H9 (cell line): ENCODE data around the gene NRXN3. TPM values are rescaled to one million over a fixed set of nuclear protein-coding genes. Genes with fewer than 3 reads are reported as not detected.

Experiments
- DNase-seq: peaks from one replicate; pipeline ENCODE4 v3.0.0-alpha.2; 2017
- H2AFZ ChIP-seq: one replicate; pipeline ENCODE4 v1.6.1; 2013; ENCODE audit warnings: mild to moderate bottlenecking, low read length, control low read depth, moderate library complexity
- H2AK5ac ChIP-seq: 2 replicates; pipeline ENCODE4 v1.6.1; 2013; ENCODE audit warnings: low read length, control low read depth, mixed read lengths; ENCODE audit not compliant: insufficient read length
- H2BK120ac ChIP-seq: one replicate; pipeline ENCODE4 v1.6.1; 2013; ENCODE audit warnings: low read depth, mild to moderate bottlenecking, low read length, control low read depth, inconsistent platforms; ENCODE audit not compliant: poor library complexity, severe bottlenecking
- H2BK12ac ChIP-seq: 2 replicates; pipeline ENCODE4 v1.6.1; 2013; ENCODE audit warnings: low read length, control low read depth, mixed read lengths, low read depth; ENCODE audit not compliant: insufficient read length
- H2BK15ac ChIP-seq: 2 replicates; pipeline ENCODE4 v1.6.1; 2013; ENCODE audit warnings: low read depth, low read length, control low read depth
- H2BK20ac ChIP-seq: one replicate; pipeline ENCODE4 v1.6.1; 2013; ENCODE audit warnings: low read depth, mild to moderate bottlenecking, low read length, control low read depth, inconsistent platforms; ENCODE audit not compliant: poor library complexity, severe bottlenecking
- H2BK5ac ChIP-seq: 2 replicates; pipeline ENCODE4 v1.6.1; 2013; ENCODE audit warnings: low read length, control low read depth, mixed read lengths; ENCODE audit not compliant: insufficient read length
- H3K14ac ChIP-seq: 2 replicates; pipeline ENCODE4 v1.6.1; 2013; ENCODE audit warnings: low read length, control low read depth; ENCODE audit not compliant: insufficient read depth
- H3K18ac ChIP-seq: 2 replicates; pipeline ENCODE4 v1.6.1; 2013; ENCODE audit warnings: low read depth, mild to moderate bottlenecking, mixed read lengths, low read length, control low read depth; ENCODE audit not compliant: insufficient read length
- H3K23ac ChIP-seq: 2 replicates; pipeline ENCODE4 v1.6.1; 2013; ENCODE audit warnings: low read length, control low read depth, mixed read lengths, low read depth; ENCODE audit not compliant: insufficient read length
- H3K23me2 ChIP-seq: 2 replicates; pipeline ENCODE4 v1.6.1; 2013; ENCODE audit warnings: low read depth, mild to moderate bottlenecking, mixed read lengths, low read length, control low read depth; ENCODE audit not compliant: insufficient read length, poor library complexity, severe bottlenecking
- H3K27ac ChIP-seq: 2 replicates; pipeline ENCODE4 v1.5.1; 2013; ENCODE audit warnings: low read length, control low read depth, mixed read lengths, low read depth; ENCODE audit not compliant: insufficient read length
- H3K27me3 ChIP-seq: 2 replicates; pipeline ENCODE4 v1.6.1; 2013; ENCODE audit warnings: low read length, control low read depth, inconsistent platforms; ENCODE audit not compliant: insufficient read depth
- H3K4ac ChIP-seq: 2 replicates; pipeline ENCODE4 v1.6.1; 2013; ENCODE audit warnings: low read depth, mild to moderate bottlenecking, control low read depth, inconsistent platforms, low read length, moderate library complexity
- H3K4me1 ChIP-seq: 2 replicates; pipeline ENCODE4 v1.6.1; 2013; ENCODE audit warnings: low read length, control low read depth, inconsistent platforms; ENCODE audit not compliant: insufficient read depth
- H3K4me2 ChIP-seq: 2 replicates; pipeline ENCODE4 v1.6.1; 2013; ENCODE audit warnings: low read length, control low read depth, mixed read lengths; ENCODE audit not compliant: insufficient read length, insufficient read depth
- H3K56ac ChIP-seq: 2 replicates; pipeline ENCODE4 v1.6.1; 2013; ENCODE audit warnings: low read depth, mild to moderate bottlenecking, mixed read lengths, low read length, control low read depth; ENCODE audit not compliant: insufficient read length
- H3K79me1 ChIP-seq: 2 replicates; pipeline ENCODE4 v1.6.1; 2013; ENCODE audit warnings: low read depth, mild to moderate bottlenecking, moderate library complexity, low read length, control low read depth, inconsistent platforms; ENCODE audit not compliant: insufficient read depth, poor library complexity, severe bottlenecking
- H3K79me2 ChIP-seq: 2 replicates; pipeline ENCODE4 v1.6.1; 2013; ENCODE audit warnings: low read length, control low read depth, inconsistent platforms; ENCODE audit not compliant: insufficient read depth
- H3K9ac ChIP-seq: 2 replicates; pipeline ENCODE4 v1.6.1; 2013; ENCODE audit warnings: low read length, control low read depth, mixed read lengths; ENCODE audit not compliant: insufficient read length; ENCODE audit errors: extremely low read depth
- H3K9me3 ChIP-seq: one replicate; pipeline ENCODE4 v1.6.1; 2013; ENCODE audit warnings: low read depth, low read length, inconsistent platforms; ENCODE audit not compliant: control insufficient read depth
- H3T11ph ChIP-seq: one replicate; pipeline ENCODE4 v1.6.1; 2013; ENCODE audit warnings: mild to moderate bottlenecking, low read length, control low read depth, inconsistent platforms
- H4K20me1 ChIP-seq: one replicate; pipeline ENCODE4 v1.6.1; 2013; ENCODE audit not compliant: control insufficient read depth, insufficient read length, insufficient read depth
- H4K5ac ChIP-seq: 2 replicates; pipeline ENCODE4 v1.6.1; 2013; ENCODE audit warnings: low read depth, mild to moderate bottlenecking, mixed read lengths, low read length, control low read depth; ENCODE audit not compliant: insufficient read length
- H4K8ac ChIP-seq: replicated peaks from 2 replicates; pipeline ENCODE4 v1.6.1; 2013; ENCODE audit warnings: low read length, control low read depth, mixed read lengths, low read depth; ENCODE audit not compliant: insufficient read length
- H4K91ac ChIP-seq: 2 replicates; pipeline ENCODE4 v1.6.1; 2013; ENCODE audit warnings: low read depth, mild to moderate bottlenecking, moderate library complexity, mixed read lengths, low read length, control low read depth; ENCODE audit not compliant: insufficient read length
- H3K27ac Mint-ChIP-seq, 3 experiments: 2 replicates in 2 of 3; 3 replicates in 1 of 3; pipeline ENCODE4 v1.8.0; 2020 to 2021; ENCODE audit warnings: mixed read lengths in 3 of 3, mild to moderate bottlenecking in 1 of 3, moderate library complexity in 1 of 3
- H3K27me3 Mint-ChIP-seq: 2 replicates; pipeline ENCODE4 v1.8.0; 2021; ENCODE audit warnings: low read depth, mild to moderate bottlenecking, moderate library complexity, mixed read lengths
- H3K36me3 Mint-ChIP-seq, 3 experiments: 2 replicates in 2 of 3; 3 replicates in 1 of 3; pipeline ENCODE4 v1.8.0; 2020 to 2021; ENCODE audit warnings: low read depth in 3 of 3, mixed read lengths in 3 of 3; ENCODE audit not compliant: insufficient read depth in 1 of 3
- H3K4me1 Mint-ChIP-seq, 2 experiments: 2 replicates each; pipeline ENCODE4 v1.8.0; 2020; ENCODE audit warnings: mixed read lengths in 2 of 2
- H3K4me3 Mint-ChIP-seq, 2 experiments: 2 replicates in 1 of 2; 3 replicates in 1 of 2; pipeline ENCODE4 v1.8.0; 2020 to 2021; ENCODE audit warnings: mild to moderate bottlenecking in 2 of 2, mixed read lengths in 2 of 2, moderate library complexity in 1 of 2
- H3K9me3 Mint-ChIP-seq, 2 experiments: 2 replicates in 1 of 2; 3 replicates in 1 of 2; pipeline ENCODE4 v1.8.0; 2020; ENCODE audit warnings: mild to moderate bottlenecking in 2 of 2, mixed read lengths in 2 of 2, moderate library complexity in 1 of 2
- WGBS: extraction: QIAGEN DNeasy Blood & Tissue Kit; methylation state at CpG from one replicate; pipeline ENCODE4 v1.1.7; 2013; ENCODE audit warnings: missing lambda C conversion rate, low lambda C conversion rate, mixed read lengths; ENCODE audit not compliant: insufficient read length; ENCODE audit errors: extremely low coverage; 5-methylcytosine and 5-hydroxymethylcytosine counted together
- total RNA-seq: library from RNA; stranded (reverse); gene quantifications from 2 replicates; pipeline ENCODE4 v1.2.1, GENCODE V29; 2021
- TF ChIP-seq, protein P1 (sequence below): fragments of 200-600 bp; sonication (generic); conservative IDR thresholded peaks from 3 replicates; pipeline ENCODE4 v1.8.0; 2021; ENCODE audit warnings: antibody characterized with exemption, mild to moderate bottlenecking

Gene NRXN3
- total RNA-seq, 1 experiment from 2014 or later, result 1.8 TPM

DNA sequence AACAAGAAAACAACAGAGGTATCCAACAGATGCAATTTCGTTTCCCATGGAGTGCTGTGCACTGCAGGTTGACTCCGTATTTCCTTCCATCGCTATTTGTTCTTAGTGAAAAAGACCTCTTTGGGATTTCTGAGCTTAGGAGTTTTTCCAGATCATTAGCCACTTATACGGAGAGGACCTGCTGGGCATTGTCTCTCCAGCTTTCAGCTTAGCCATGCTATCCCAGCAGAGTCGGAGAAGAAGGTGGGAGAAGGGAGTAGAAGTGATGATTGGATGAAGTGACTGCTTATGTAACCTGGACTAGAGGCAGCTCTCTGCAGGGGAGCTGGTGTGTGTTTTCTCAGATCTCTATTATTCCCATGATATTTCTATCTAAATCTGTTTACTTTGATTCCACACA is 1303.5 kb downstream of the NRXN3 start:
- no peak overlapping the region for H2AK5ac ChIP-seq
- no peak overlapping the region for H2BK12ac ChIP-seq
- H3K27me3 Mint-ChIP-seq, result no peaks in the 10 kb centered on the region
- no peak overlapping the region for H3K56ac ChIP-seq
- no CpG with 5 or more reads among the region's 5 CpGs for WGBS
- H3K4me1 ChIP-seq, result 0 out of 2 replicates have a peak, but pooled peaks cover 2% of the 10 kb centered on the region
- no peak overlapping the region for H3K14ac ChIP-seq
- H3K9me3 ChIP-seq, result no peaks in the 10 kb centered on the region
- H2BK5ac ChIP-seq, result no peak overlapping the region
- peaks cover 14% of the 10 kb centered on the region in 2 experiments for H3K4me1 Mint-ChIP-seq
- H3K23ac ChIP-seq, result no peak overlapping the region
- no peak for DNase-seq
- H3K79me1 ChIP-seq, result no peaks in the 10 kb centered on the region
- H2AFZ ChIP-seq, result no peak overlapping the region
- H3K36me3 Mint-ChIP-seq, result no peaks in the 10 kb centered on the region
- no peak overlapping the region for H3K9ac ChIP-seq
- H3K27ac Mint-ChIP-seq, result no peak overlapping the region
- no peak overlapping the region for H3T11ph ChIP-seq
- no peaks in the 10 kb centered on the region for H3K9me3 Mint-ChIP-seq
- no peak overlapping the region for H2BK20ac ChIP-seq
- H3K79me2 ChIP-seq, result no peaks in the 10 kb centered on the region
- H3K4me3 Mint-ChIP-seq, result no peak overlapping the region
- H3K27ac ChIP-seq, result no peak overlapping the region
- no peak overlapping the region for H2BK15ac ChIP-seq
- H4K20me1 ChIP-seq, result no peaks in the 10 kb centered on the region
- TF ChIP-seq, protein P1, sequence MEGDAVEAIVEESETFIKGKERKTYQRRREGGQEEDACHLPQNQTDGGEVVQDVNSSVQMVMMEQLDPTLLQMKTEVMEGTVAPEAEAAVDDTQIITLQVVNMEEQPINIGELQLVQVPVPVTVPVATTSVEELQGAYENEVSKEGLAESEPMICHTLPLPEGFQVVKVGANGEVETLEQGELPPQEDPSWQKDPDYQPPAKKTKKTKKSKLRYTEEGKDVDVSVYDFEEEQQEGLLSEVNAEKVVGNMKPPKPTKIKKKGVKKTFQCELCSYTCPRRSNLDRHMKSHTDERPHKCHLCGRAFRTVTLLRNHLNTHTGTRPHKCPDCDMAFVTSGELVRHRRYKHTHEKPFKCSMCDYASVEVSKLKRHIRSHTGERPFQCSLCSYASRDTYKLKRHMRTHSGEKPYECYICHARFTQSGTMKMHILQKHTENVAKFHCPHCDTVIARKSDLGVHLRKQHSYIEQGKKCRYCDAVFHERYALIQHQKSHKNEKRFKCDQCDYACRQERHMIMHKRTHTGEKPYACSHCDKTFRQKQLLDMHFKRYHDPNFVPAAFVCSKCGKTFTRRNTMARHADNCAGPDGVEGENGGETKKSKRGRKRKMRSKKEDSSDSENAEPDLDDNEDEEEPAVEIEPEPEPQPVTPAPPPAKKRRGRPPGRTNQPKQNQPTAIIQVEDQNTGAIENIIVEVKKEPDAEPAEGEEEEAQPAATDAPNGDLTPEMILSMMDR, result no peak
- no peaks in the 10 kb centered on the region for H3K23me2 ChIP-seq
- H4K5ac ChIP-seq, result no peak overlapping the region
- no peak overlapping the region for H3K4ac ChIP-seq
- H4K91ac ChIP-seq, result no peak overlapping the region
- no peak overlapping the region for H3K4me2 ChIP-seq
- no peaks in the 10 kb centered on the region for H3K27me3 ChIP-seq
- no peak overlapping the region for H2BK120ac ChIP-seq
- no peak overlapping the region for H3K18ac ChIP-seq
- no peak overlapping the region for H4K8ac ChIP-seq
